Skeletal muscle satellite cell (primary cell): ENCODE results near the gene MYZAP.

ENCODE experiments used
- H3K27me3 ChIP-seq: 2 replicates; pipeline ENCODE4 v1.7.0; 2013; ENCODE audit warnings: low read length; ENCODE audit not compliant: control insufficient read depth, insufficient read depth
- H3K36me3 ChIP-seq: 2 replicates; pipeline ENCODE4 v1.7.0; 2013; ENCODE audit warnings: mild to moderate bottlenecking, control low read depth, low read length; ENCODE audit not compliant: insufficient read depth
- H3K4me1 ChIP-seq: 2 replicates; pipeline ENCODE4 v1.7.0; 2013; ENCODE audit warnings: low read length; ENCODE audit not compliant: control insufficient read depth, insufficient read depth
- H3K4me2 ChIP-seq: 2 replicates; pipeline ENCODE4 v1.7.0; 2013; ENCODE audit warnings: mild to moderate bottlenecking, low read length
- H3K4me3 ChIP-seq: 2 replicates; pipeline ENCODE4 v1.7.0; 2013; ENCODE audit warnings: low read length
- H3K9ac ChIP-seq: 2 replicates; pipeline ENCODE4 v1.7.0; 2013; ENCODE audit warnings: mild to moderate bottlenecking, low read depth, low read length, moderate library complexity
- H3K9me3 ChIP-seq: replicated peaks from 2 replicates; pipeline ENCODE4 v1.7.0; 2013; ENCODE audit warnings: mild to moderate bottlenecking, control low read depth, low read length

The MYZAP gene

DNA sequence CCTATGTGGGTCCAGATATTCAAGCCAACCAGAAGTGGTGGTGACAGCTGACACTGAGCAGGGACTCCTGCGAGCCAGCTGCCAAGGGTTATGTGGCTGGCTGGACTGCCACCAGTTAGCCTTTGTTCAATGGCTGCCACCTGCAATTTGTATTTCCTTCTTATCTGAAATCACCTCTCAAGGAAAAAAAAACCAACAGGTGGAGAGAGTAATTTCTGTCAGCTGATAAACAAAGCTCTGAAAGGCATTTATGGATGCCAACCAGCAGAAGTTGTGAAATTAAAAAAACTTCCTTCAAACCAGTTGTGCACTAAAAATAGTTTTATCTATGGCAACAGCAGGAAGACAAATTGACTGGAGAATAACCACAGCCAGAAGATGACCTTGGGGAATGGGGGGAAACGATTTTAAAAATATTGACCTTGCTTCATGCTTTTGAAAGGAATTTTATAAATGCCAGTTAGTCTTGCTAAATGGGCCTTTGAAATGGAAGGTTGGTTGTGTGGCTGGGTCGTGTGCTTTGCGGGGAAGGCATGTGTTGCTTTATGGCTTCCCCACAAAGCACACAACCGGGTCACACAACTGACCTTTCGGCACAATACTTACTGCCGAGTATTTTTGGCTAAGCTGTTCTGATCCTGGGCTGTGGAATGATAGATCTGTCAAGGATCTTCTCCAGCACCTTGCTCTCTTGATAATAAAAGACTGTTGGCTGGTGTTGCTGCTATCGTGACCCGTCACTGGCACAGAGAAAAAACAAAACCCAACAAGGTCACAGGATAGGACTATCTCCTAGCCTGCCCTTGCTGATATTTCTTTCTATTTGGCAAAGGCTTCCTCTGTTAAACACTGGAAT is 3.5 kb downstream of the MYZAP start:
- H3K9me3 ChIP-seq = no peaks in the 10 kb centered on the region
- H3K4me3 ChIP-seq = no peak overlapping the region
- no peak overlapping the region for H3K4me2 ChIP-seq
- peaks cover 5% of the 10 kb centered on the region for H3K4me1 ChIP-seq
- no peaks in the 10 kb centered on the region for H3K36me3 ChIP-seq
- H3K9ac ChIP-seq = no peak overlapping the region
- peaks cover 33% of the 10 kb centered on the region for H3K27me3 ChIP-seq

DNA sequence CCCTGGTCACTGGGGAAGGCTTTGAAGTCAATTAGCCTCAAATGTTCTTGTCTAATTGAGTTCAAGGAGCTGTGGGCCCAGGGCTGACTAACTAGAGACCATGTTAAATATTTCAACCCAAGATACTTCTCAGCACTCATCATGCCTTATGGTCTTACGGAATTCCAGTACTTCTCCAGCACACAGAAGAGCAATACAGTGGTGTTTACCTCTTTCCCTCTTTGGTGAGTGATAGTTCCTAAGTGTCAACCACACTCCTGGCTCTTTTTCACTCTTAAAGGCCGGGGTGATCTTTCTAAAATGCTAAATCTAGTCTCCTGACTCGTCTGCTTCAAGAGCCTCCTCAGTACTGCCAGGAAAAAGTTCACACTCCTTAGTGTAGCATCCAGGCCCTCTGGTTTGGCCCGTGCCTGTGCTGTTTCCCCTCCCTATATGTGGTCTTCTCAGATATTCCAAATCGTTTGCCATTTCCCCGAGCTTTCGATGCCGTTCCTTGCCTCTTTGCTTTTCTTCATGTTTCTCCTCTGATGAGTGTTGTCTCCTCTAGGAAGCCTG is 4.7 kb downstream of the MYZAP start:
- H3K36me3 ChIP-seq = no peaks in the 10 kb centered on the region
- no peak overlapping the region for H3K4me3 ChIP-seq
- peaks cover 2% of the 10 kb centered on the region for H3K4me1 ChIP-seq
- H3K4me2 ChIP-seq = no peak overlapping the region
- H3K9ac ChIP-seq = no peak overlapping the region
- H3K27me3 ChIP-seq = peaks cover 30% of the 10 kb centered on the region
- no peaks in the 10 kb centered on the region for H3K9me3 ChIP-seq

DNA sequence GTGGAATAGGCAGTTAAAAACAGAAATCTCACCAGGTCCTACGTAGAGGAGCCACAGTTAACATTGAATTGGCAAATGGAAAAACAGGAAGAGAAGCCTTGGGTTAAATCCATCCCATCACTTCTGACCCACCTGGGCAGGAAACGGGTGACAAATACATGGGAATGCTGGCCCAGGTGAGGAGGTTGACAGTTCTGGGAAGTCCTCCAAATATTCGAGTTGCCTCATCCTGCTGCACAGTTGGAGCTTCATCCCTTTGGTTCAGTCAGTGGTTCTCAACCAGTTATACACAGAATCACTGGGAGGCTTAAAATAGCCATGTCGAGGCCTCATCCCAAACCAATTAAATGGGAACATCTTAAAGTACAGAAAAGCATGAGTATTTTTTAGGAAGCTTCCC is 5.3 kb downstream of the MYZAP start:
- Histone ChIP-seq H3K4me3 (no peak overlapping the region), H3K36me3 (no peaks in the 10 kb centered on the region), H3K9me3 (no peaks in the 10 kb centered on the region), H3K27me3 (peaks cover 31% of the 10 kb centered on the region), H3K9ac (no peak overlapping the region), H3K4me2 (no peak overlapping the region), H3K4me1 (no peaks in the 10 kb centered on the region)

DNA sequence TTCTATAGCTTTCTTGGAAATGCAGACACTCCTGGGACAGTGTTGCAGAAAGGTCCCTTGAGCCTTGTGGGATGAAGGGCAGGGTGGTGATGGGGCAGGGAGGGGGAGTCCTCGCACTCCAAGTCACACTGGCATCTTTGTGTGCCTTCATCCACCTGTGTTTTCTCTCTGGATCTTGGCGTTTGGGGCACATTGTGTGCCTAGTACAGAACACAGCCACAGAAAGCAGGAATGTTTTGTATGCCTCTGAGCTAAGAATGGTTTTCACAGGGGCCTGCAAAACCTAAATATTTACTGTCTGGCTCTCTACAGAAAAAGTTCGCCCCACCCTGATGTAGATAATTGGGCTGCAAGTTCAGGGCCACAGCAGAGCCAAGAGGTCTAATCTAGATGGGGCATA is 5.7 kb downstream of the MYZAP start:
- H3K9me3 ChIP-seq = no peaks in the 10 kb centered on the region
- no peaks in the 10 kb centered on the region for H3K36me3 ChIP-seq
- no peak overlapping the region for H3K9ac ChIP-seq
- H3K27me3 ChIP-seq = peaks cover 34% of the 10 kb centered on the region
- no peak overlapping the region for H3K4me2 ChIP-seq
- no peak overlapping the region for H3K4me3 ChIP-seq
- no peaks in the 10 kb centered on the region for H3K4me1 ChIP-seq

DNA sequence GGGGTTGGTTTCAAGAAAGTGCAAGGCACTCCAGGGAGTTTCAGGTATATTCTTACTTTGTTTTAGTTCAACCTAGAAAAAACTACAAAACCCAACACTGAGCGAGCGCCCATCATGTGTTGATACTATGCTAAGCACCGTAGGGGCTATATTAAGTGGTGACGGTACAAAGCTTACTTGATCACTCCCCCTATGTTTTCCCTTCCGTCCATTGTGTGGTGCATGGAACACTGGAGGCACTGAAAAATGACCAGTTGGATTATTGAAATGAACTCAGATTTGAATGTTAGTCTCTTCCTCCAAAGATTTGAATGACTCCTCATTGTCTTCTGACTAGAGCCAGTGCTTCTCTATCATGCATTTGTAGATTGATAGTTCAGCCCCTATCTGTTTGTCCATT is 6.6 kb downstream of the MYZAP start:
- H3K27me3 ChIP-seq = peaks cover 34% of the 10 kb centered on the region
- H3K9me3 ChIP-seq = no peaks in the 10 kb centered on the region
- no peak overlapping the region for H3K4me3 ChIP-seq
- H3K4me1 ChIP-seq = no peaks in the 10 kb centered on the region
- no peaks in the 10 kb centered on the region for H3K36me3 ChIP-seq
- no peak overlapping the region for H3K9ac ChIP-seq
- H3K4me2 ChIP-seq = no peak overlapping the region

DNA sequence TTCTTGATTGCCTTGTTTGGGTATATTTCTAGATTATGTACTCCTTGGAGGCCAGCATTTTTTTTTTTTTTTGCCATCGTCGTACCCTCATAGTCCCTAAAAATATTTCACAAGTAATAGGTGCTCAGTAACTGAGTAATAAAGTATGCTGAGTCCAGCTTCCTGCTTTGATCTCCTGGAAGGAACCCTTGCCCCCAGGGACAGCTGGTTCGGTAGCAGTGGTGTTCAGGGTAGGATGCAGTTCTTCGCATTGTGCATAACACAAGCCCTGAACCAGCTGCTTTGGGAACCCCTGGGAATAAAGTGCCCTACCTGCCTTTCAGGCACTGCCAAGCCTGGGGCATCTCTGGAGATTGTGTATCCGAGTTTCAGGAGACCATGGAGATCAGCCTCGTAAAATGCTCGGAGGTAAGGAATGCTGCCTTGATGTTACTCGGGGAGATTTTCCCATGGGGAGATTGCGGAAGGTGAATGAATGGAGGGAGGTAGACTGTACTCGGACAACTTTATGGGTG is 7.6 kb downstream of the MYZAP start:
- H3K27me3 ChIP-seq = peaks cover 31% of the 10 kb centered on the region

DNA sequence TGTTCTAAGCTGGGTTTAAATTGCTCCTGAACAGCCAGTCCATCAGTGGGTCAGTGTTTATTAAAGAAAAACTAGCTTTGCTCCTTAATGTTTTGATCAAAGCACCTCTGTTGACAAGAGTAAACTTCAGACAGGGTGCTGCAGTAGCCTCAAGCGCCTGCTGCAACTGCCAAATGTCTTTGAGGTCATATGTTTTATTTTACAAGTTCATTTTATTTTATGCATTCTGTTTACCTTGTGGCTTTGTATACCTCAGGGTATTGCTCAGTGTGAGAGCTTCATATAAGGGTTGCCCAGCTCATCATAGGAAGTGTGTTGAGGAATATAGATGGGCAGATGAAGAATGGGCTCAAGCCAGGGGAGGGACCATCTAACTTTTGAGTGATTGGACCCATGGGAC is 8.5 kb downstream of the MYZAP start:
- no peaks in the 10 kb centered on the region for H3K9me3 ChIP-seq
- no peak overlapping the region for H3K4me3 ChIP-seq
- H3K27me3 ChIP-seq = peaks cover 37% of the 10 kb centered on the region
- no peaks in the 10 kb centered on the region for H3K36me3 ChIP-seq
- H3K9ac ChIP-seq = no peak overlapping the region
- H3K4me1 ChIP-seq = no peaks in the 10 kb centered on the region
- no peak overlapping the region for H3K4me2 ChIP-seq

More for the DNA sequence above, 7.6 kb downstream of the MYZAP start:
- Histone ChIP-seq H3K36me3 (no peaks in the 10 kb centered on the region), H3K4me2 (no peak overlapping the region), H3K9me3 (no peaks in the 10 kb centered on the region), H3K4me1 (no peaks in the 10 kb centered on the region), H3K9ac (no peak overlapping the region), H3K4me3 (no peak overlapping the region)

DNA sequence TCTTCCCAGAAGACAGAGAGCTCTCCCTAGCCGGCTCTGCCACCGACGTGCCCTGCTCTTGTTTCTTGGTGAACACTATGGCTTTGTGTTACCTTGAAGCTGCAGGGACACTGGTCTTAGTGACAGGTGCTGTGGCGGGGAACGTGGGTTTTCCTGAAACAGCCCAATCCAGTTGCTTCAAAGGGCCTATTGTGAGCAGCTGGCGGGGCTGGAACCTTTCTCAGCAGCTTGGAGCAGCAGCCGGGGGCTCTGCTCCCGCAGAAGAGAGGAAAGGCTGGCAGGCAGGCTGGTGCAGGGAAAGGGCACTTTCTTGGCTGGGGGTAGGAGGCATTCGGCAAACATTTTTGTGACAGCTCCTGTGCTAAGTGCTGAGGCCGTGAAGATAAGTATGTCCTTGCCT is 12.8 kb downstream of the MYZAP start:
- H3K27me3 ChIP-seq = peaks cover 24% of the 10 kb centered on the region
- H3K9me3 ChIP-seq = no peaks in the 10 kb centered on the region
- no peak overlapping the region for H3K4me2 ChIP-seq
- H3K4me3 ChIP-seq = no peak overlapping the region
- no peaks in the 10 kb centered on the region for H3K36me3 ChIP-seq
- H3K9ac ChIP-seq = no peak overlapping the region
- peaks cover 12% of the 10 kb centered on the region for H3K4me1 ChIP-seq

DNA sequence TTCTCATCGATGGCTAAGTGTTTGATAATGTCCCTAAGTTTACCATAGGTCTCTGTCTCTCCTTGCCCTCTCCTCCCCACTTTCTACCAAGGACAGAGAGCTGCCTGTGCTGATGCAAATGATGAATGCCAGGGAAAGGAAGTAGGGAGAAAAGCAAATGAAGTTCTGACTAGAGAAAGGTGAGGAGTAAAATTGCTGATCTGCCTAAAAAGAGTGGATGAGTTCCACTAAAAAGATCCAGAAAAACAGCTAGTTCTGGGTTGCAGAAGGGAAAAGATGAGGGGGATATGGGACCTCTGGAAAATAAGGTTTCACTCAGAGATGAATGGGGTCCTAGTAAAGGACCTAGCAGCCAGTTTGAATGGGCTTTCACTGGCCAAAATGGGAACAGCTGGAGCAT is 13.8 kb downstream of the MYZAP start:
- no peaks in the 10 kb centered on the region for H3K9me3 ChIP-seq
- no peaks in the 10 kb centered on the region for H3K36me3 ChIP-seq
- peaks cover 22% of the 10 kb centered on the region for H3K4me1 ChIP-seq
- H3K4me3 ChIP-seq = no peak overlapping the region
- H3K9ac ChIP-seq = no peak overlapping the region
- H3K4me2 ChIP-seq = no peak overlapping the region
- peaks cover 22% of the 10 kb centered on the region for H3K27me3 ChIP-seq

DNA sequence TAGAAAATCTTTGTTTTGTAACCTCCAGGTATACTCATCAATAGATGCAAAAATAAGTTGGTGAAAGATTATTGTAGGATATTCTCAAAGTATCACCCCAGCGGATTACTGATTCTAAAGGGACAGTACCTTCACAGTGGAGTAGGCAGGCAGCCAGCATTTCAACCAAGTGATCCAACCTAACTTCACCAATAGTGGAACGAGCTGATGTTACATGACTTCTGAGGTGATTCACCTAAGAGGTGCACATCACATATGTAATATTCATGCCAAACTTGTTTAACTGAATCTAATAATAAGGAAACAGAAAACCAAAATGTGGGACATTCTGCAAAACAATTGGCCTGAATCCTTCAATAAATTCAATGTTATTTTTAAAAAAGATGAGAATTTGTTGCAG is 14.3 kb downstream of the MYZAP start:
- peaks cover 21% of the 10 kb centered on the region for H3K27me3 ChIP-seq
- H3K9ac ChIP-seq = no peak overlapping the region
- H3K9me3 ChIP-seq = no peaks in the 10 kb centered on the region
- H3K36me3 ChIP-seq = no peaks in the 10 kb centered on the region
- no peak overlapping the region for H3K4me2 ChIP-seq
- H3K4me3 ChIP-seq = no peak overlapping the region
- peaks cover 24% of the 10 kb centered on the region for H3K4me1 ChIP-seq

DNA sequence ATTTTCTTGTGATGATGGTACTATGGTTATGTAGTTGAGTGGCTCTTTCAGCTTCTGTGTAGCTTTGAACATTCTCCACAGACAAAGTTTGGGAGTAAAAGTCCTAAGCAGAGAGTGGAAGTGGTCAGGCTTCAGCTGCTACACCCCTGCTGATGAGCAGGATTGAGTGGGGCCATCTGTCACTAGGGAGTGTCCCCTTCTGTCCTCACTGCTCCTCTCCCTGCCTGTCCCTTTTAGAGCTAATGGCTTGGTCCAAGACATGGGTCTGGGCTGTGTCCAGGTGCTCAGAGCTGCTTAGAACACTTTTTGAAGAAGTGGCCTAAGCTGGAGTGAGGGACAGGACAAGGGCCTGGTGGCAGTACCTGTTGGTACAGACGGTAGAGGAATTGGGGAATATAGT is 15.1 kb downstream of the MYZAP start:
- H3K9ac ChIP-seq = no peak overlapping the region
- H3K4me1 ChIP-seq = peaks cover 24% of the 10 kb centered on the region
- no peaks in the 10 kb centered on the region for H3K9me3 ChIP-seq
- no peak overlapping the region for H3K4me2 ChIP-seq
- H3K4me3 ChIP-seq = no peak overlapping the region
- peaks cover 16% of the 10 kb centered on the region for H3K27me3 ChIP-seq
- H3K36me3 ChIP-seq = no peaks in the 10 kb centered on the region

DNA sequence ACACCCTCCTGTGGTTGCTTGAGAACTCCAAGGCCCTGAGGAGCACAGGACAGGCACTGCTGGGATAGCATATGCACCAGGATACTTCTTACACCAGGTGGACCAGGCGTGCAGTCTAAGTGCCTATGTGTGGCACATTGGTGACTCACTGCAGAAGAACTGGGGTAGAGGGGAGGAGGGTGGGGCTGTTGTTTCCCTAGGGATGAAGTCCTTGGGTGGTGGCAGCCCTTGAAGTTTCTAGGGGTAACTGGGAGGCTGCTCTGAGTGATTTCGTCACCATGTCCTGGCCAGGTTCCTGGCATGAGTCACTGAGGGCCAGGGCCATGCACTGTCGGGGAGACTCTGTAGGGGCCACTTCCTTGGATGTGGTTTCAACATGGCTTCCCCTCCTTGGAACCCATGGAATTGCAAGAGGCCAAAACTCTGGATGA is 15.9 kb downstream of the MYZAP start:
- no peaks in the 10 kb centered on the region for H3K9me3 ChIP-seq
- H3K36me3 ChIP-seq = no peaks in the 10 kb centered on the region

More for the DNA sequence above, 15.9 kb downstream of the MYZAP start:
- Histone ChIP-seq H3K4me1 (peaks cover 24% of the 10 kb centered on the region), H3K27me3 (peaks cover 8% of the 10 kb centered on the region), H3K9ac (no peak overlapping the region), H3K4me2 (no peak overlapping the region), H3K4me3 (no peak overlapping the region)
